ENCODE data around the gene TBC1D22A.

TBC1D22A gene

DNA sequence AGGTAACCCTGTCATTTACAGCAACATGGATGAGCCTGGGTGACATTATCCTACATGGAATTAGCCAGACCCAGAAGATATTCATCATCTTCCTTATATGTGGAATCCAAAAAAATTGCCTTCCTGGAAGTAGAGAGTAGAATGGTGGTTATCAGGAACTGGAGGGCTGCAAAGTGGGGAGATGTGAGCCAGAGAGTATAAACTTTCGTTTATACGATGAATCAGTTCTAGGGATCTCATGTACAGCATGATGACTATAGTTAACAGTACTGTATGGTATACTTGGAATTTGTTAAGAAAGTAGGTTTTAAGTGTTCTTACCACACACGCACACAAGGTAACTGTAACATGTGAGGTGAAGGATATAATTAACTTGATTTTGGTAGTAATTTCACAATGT, 79.1 kb downstream of the TBC1D22A start:
- DNase-seq = no peak

DNA sequence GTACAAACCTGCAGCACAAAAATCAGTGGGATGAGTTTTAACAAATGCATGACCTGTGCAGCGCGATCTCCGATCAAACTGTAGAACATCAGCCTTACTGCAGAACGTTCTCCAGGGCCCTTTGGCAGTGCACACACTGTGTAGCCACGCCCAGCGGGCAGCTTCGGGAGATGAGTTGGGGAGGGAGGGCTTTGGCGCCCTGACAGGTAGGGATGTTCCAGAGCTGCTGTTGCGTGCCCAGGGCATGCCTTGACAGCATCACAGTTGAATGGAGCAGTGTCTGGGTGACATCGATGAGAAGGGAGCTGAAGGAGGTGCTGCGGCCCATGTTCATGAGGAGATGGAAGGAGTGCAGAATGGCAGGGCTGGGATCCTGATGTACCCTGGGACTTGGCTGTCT, 80.2 kb downstream of the TBC1D22A start:
- no peak for DNase-seq

DNA sequence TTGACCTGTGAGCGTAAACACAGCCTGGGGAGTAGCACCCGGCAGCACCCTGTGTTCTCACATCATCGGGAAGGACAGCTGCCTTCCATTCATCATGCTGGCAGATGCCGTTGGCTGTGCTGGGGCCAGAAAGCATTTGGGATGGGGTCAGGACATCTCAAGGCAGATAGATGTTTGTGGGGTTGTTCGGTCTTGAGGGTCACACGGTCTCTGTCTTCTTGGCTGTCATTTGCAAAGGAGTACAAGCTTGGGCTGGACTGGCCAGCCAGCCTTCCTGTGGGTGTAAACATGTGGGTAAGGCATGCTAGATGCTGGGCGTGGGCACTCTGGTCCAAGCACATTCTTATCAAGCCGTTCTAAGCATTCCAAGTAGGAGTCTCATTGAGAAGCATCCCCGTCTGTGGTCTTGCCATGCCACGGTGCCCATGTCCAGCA, 81.4 kb downstream of the TBC1D22A start:
- DNase-seq = no peak

DNA sequence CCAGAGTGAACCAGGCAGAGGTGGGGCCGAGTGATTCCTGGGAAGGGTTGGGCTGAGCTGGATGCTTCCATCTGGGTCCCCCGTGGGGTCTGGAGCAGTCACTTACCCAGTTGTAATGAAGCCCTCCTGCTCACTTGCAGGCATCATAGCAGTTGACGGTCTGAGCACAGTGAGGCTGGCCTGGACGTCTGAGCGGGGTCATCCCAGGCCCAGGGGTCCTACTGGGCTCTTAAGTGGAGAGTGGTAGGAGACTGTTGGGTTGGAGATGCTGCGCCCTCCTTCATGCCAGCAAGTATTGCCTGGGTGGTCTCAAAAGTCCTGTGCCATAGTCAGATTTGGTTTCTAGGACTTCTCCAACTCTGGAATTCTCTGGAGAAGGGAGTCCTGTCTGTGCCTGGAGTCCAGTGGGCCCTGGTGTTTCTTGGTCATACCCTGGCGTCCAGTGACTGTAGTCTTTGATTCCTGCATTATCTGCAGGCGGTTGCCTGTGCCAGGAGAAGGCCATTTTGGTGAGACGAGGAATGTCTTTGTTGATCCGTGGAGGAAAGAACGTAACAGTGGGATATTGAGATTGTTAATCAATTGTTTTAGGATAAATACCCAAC, 82.3 kb downstream of the TBC1D22A start:
- no peak for DNase-seq

DNA sequence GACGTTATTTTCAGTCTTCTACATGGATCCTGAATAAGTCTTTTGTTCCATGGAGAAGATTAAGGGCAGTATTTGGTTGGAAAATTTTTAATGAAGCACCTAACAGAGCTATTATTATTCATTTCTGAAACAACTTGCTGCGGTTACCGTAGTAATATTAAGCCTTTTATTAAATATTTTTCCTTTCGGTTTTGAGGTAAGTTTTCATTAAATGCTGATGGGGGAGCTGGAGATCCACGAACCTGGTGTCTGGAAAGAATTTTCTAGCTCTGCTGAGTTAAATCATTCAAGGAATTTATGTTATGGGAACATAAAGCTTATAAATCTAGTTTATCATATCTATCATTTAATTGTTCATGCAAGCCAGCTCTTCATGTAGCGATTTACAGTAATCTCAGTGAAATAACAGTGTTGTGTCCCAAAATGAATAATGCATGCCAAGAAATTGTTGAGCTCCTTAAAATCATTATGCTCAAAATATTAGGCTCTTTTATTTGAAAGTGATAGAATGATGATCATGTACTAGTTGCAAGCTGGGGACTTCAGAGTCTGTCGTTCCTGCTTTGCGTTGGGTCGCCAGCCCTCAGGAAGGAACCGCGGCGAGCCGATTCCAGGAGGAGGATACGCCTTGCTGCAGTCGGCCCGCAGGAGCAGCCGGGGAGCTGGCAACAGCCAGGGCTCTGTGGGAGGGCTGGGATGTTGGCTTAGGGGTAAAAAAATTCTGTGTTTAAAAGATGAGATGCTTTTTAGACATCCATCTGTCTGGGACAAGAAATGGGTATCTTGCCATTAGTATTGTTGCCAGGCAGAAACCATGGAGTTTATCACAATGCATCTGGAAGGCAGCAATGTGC, 83.1 kb downstream of the TBC1D22A start:
- no peak for DNase-seq

DNA sequence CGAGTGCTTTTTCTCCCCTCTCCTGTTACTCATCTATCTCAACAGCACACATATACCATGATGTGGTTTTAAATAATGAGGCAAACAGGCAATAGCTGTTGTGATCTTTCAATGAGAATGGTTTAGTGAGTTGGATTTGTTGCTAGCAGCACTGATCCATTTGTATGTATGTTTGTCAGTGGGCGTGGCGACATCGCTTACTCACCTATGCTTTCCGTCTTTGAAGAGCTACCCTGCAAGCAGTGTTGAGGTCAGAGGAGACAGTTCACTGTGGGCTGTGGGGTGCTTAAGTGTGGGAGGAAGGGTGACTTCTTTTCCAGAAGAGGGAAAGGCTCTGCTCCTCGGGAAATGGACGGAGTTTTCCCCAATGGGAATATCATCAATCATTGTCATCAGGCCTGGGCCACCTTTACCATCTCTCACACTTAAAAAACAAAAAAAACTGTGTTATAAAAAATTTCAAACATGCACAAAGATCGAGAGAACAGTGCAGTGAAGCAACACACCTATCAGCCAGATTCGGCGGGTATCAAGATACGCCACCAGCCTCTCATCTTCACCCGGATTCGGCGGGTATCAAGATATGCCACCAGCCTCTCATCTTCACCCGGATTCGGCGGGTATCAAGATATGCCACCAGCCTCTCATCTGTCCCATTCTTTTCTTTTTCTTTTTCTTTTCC, 83.8 kb downstream of the TBC1D22A start:
- DNase-seq = no peak

DNA sequence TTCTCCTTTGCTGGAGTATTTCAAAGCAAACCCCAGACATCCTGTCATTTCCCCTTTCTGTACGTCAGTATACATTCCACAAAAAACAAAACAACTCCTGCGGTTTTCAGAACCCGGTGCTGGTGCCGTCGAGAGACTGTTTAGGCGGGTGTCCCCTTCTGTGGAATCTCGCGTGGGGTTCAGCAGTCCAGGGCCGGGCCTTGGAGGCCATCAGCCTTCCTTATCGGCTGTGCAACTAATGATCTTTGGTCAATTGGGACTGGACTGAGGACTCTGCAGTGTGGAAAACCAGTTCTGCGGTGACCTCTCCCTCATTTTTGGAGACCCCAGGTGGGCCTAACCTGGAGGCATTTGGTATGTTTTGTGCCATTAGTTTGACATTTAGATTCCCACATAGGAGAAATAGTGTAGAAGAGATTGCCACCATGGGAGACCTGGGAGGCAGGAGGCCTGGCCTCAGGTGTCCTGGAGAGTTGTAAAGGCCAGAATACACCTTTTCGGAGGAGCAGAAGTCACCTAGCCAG, 84.4 kb downstream of the TBC1D22A start:
- DNase-seq = no peak

DNA sequence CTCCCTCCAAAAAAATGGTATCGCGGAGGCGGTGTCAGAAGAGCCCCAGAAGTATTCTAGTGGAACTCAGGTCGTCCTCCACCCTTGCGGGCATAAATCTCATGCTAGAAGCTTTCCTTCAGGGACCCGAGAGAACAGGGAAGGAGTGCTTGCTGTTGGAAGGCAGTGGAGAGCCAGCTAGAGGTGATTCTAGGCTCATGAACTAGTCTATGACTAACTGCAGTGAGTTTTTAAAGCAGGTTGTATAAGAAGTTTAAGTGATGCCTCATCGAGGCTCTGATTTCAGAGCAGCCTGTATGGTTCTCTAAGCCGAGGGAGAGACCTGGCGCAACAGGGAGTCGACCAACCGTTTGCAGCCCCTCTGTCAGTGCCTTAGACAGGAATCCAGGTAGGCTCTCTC, 85.7 kb downstream of the TBC1D22A start:
- DNase-seq = no peak

DNA sequence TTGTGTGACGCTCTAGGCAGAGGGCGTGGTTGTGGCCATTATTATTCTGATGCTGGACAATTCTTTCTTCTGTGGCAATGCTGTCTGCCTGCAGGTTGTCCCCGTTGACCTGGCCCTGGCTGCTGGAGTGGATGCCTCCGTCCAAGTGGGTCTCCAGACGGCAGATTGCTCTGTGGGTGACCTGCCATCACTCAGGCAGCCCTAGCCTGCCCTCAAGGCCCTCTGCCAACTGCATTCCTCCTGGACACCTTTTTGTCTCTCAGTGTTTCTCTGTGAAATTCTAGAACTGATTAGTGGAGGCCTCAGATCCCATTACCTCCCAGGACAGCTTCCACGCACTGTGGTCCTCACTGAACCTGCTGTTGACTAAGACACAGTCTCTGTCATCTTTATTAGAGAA, 86.7 kb downstream of the TBC1D22A start:
- DNase-seq = no peak

DNA sequence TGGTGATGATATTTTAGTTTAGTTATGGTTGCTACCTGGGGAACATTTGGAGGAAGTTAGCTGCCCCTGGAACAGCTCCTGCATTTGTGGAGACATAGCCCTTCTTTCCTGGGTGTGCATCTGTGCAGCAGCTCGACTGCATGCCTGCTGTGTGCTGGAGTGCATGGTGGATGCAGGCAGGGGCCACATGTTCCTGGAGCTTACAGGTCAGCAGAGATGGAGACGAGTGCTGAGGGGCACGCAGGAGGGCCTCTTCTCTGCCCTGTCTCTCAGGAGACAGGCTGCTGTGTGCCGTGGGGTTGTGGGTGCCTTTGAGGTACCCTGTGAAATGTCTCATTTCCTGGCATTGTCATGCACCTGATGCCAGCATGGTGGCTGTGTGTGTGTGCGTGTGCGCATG, 87.5 kb downstream of the TBC1D22A start:
- no peak for DNase-seq

DNA sequence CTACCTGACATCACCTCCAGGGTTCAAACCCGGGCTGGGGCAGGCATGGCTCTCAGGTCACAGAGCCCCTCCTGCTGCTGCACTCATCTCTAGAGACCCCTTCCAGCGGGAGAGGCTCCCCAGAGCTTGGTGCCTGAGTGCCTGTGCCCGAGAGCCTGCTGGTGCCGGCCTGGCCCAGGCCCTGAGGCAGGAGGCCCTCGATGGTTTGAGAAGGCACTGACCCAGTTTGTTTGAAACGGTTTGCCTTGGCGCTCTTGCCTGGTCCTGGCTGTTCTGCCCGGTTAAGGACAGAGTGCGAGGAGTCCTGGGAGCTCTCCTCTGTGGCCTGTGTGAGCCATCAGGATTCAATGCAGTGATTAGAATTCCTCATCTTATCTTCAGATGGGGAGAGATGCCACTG, 88.9 kb downstream of the TBC1D22A start:
- DNase-seq = no peak

DNA sequence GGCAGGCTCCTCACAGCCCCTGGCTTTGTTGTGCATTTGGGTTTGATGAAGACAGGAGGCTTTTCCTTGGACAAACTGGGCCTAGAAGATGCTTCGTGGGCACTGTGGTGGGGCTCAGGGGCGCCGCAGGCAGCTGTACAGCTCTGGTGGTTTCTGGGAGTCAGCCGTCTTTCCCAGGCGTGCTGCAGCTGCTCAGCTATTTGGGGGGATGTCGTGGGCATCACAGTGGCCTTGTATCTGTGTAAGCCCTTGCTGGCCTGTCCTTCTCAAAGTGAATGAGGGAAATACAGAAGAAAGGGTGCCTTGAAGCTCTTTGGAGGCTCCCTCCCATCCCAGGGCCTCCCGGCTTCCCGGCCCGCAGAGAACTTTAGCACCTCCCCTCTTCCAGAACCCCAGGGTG, 89.5 kb downstream of the TBC1D22A start:
- no peak for DNase-seq

DNA sequence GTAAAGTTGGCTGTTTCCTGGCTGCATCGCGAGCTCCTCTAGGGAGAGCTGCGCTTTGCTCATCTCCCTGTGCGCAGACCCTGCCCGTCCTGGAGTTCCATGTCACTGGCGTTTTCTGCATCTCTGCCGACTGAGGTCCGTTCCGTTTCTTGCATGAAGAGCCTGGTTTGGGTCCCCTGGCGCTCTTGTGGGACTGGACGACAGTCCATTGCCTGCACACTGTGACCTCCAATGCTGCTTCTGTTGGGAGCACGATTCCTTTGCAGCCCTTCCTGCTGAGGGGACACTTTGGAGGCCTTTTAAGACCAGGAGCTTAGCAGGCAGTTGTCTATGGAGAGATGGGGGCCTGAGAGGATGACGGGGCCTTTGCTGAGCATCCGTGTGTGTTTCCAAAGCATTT, 90.3 kb downstream of the TBC1D22A start:
- no peak for DNase-seq

DNA sequence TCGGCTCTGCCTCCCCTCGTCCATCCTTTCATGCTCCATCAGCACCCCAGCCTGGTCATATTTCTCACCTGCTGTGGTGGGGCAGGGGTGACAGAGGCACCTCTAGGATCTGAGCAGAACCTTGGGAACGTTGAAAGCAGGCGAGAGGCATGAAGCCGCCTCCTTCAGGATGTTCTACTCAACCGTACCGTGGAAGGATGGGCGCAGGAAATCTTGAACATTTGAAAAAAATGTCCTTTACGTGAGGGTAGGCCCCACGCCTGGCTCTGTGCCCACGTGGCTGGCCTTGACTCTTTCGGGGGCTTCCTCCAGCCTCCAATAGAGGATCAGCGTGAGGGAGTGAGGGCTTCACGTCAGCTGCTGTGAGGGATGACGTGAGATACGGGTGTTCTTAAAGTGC, 90.7 kb downstream of the TBC1D22A start:
- no peak for DNase-seq

DNA sequence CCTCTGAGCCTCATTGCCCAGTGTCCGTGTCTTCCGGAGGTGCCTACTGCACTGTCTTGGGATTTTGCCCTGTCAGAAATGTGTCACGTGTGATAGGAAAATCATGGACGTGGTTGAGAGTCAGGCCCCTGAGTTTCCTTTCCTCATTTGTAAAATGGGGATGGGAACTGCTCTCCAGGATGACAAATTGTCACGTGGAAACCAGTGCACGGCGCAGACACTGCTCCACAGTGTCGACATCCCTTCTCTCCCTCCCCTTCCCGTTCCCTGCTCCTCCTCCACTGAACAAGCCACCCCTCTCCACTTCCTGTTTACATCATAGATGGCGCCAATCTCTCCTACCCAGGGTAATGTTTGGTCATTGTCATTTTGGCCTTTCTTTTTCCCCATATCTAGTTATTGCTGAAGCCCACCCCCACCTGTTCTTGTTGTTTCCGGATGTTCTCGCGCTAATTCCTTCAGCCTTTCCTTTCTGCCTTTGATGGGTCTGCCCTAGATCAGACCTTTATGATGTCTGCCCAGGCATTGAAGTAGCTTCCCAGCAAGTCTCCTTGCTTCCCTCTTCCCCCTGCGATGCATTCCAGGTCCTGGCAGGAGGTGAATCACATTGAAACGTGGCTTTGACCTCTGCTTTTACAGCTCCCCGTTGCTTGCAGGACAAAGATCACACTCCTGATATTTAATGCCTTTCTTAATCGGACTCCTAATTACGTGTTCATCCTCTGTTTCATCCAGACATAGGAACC, 91.8 kb downstream of the TBC1D22A start:
- no peak for DNase-seq

DNA sequence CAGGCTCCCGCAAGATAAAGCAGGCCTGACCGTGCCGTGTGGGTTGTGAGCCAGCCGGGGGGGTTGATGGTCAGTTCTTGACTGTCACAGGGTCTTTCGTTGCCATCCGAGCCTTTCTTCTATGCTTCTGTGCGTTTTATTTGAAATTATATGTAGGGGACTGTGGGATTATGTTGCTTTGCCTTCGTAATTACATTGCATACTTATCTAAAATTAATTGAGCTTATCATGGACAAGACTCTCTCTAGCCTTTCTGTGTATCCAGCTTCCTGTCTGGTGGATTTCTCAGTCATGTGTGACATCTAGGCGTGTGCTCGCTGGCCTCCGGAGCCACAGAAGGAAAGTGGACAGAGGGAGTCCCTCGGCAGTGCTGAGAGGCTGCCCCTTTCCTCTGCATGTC, 93.2 kb downstream of the TBC1D22A start:
- DNase-seq = no peak

DNA sequence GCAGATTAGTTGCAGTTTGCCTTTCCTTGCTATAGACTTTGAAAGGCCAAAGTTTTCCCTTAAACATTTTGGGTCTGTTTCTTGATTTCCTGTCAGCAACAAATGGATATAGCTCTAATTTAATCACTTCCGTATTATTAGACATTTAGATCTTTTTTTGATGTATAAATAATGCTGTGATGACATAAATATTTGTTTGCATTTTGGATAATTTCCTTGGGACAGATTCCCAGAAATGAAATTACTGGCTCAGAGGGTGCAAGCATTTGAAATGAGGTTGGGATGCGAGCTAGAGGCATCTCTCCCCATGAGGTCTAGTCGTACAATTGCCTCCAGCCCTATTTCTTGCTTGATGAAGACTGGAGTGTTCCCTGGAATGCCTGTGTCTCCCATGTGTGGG, 94.2 kb downstream of the TBC1D22A start:
- DNase-seq = no peak

DNA sequence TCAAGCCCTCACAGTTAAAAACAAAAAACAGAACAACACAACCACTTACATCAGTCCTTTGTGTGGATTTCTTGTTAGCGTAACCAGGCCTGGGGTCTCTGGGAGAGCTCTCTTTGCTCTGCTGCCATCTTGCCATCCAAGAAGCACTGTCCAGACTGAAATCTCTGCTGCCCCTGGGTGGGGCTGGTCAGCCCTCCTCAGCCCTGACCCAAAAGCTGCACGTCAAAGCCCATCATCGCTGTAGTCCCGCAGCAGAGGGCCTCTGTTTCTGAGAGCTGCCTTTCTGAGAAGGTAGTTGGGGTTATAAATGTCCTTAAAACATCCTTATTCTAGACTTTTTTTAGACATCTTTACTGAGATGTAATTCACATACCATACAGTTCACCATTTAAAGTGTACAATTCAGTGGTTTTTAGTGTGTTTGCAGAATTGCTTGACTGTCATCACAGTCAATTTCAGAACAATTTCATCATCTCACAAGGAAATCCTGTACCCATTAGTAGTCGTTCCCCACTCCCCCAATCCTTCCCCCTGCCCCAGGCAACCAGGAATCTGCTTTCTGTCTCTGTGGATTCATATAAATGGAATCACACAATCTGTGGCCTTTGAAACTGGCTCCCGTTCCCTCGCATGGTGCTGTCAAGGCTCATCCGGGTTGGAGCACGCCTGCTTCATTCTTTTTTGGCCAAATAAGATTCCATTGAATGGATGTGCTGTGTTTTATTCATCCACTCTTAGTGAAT, 94.9 kb downstream of the TBC1D22A start:
- DNase-seq = no peak

DNA sequence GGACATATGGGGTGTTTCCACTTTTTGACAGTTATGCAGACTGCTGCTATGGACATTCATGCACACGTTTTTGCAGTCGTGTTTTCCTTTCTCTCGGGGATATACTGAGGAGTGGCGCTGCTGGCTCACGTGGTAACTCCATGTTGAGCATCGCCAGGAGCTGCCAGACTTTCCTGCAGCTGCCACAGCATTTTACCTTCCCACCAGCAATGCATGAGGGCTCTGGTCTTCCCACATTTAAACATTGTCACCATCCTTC, 95.4 kb downstream of the TBC1D22A start:
- DNase-seq = no peak

DNA sequence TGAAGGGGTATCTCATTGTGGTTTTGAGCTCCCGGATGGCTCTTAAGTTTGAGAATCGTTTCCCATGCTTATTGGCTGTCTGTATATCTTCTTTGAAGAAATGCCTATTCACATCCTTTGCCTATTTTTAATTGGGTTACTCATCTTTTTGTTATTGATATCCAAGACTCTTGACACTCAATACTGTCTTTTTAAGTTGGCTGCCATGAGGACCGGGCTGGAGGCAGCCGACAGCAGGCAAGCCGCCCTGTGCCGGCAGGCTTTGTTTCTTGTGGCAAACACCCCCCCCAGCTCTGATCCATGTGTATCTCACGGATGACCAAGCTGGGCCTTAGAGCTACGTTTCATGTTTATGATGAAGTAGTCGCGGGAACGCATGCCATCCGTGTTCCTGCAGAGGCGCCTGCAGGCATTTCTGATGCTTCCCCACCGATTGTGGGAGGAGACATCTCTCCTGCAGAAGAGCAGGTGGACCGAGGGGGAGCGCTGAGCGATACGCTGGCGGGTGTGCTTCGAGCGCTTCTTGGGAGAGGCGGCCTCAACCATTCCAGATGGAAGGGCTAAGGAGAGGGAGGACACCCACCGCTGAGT, 95.8 kb downstream of the TBC1D22A start:
- no peak for DNase-seq

DNA sequence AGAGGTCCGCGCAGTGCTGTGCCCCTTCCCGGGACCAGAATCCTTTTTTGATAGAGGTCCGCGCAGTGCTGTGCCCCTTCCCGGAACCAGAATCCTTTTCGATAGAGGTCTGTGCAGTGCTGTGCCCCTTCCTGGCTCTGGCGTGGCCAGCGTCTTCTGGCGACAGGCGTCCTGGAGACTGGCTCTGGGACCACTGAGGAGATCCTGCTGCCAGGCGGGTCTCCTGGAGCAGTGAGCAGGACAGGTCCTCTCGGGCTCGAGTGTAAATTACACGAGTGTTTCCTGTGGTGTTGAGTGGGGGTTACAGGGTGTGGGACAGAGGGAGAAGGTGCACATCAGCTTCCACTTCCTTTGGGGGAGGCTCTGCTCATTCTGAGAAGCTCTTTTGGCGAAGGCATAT, 98.1 kb downstream of the TBC1D22A start:
- no peak for DNase-seq
